A172 (cell line): Measurements from ENCODE around the gene APPL1. TPM values are rescaled to one million over a fixed set of nuclear protein-coding genes. Genes with fewer than 3 reads are reported as not detected.

Source experiments
- DNase-seq: peaks from one replicate; pipeline ENCODE4 v3.0.0-alpha.2; 2015; ENCODE audit warnings: low spot score
- total RNA-seq: library from RNA; depleted of rRNA; stranded (reverse); fragments of >200 nt; shearing (Covaris generic); gene quantifications from 2 replicates; pipeline ENCODE4 v1.2.3, GENCODE V29; 2014; rRNA removed

The APPL1 gene
- total RNA-seq, 1 experiment from 2014 or later: 32.0 TPM

- DNase-seq: no peak
Observed at GRCh38 chr3:57268416-57268815, 40.9 kb downstream of the APPL1 start.

GRCh38 chr3:57274845-57275244 is 47.3 kb downstream of the APPL1 start:
- DNase-seq: peak; percentile 6

DNA sequence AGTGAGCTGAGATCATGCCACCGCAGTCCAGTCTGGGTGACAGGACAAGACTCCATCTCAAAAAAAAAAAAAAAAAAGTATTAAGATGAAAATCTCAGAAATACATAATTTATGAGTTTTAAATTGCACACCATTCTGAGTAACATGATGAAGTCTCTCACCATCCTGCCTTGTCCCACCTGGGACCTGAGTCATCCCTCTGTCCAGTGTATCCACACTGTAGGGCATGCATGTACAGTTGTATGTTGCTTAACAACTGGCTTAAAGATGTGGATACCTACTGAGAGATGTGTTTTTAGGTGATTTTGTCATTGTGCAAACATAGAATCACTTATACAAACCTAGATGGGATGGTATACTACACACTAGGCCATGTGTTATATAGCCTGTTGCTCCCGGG is 47.9 kb downstream of the APPL1 start:
- DNase-seq: no peak

DNA sequence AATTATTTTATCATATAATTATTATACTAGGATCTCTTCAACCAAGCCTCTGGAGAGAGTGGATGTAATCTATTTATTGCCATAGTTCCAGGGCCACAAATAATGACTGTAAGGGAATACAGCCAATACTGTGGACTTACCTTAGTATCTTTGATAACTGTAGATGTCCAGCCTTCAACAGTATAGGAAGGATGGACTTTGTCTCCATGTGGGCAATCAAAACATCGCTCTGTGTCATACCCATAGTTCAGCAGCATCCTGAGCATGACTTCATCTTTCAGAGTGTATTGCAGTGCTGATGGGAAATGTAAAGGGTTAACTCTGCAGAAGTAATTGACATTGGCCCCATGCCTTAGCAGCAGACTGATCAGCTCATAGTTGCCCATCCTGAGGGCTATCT is 50.7 kb downstream of the APPL1 start:
- DNase-seq: no peak

GRCh38 chr3:57279685-57280084 is 52.2 kb downstream of the APPL1 start:
- no peak for DNase-seq

DNA sequence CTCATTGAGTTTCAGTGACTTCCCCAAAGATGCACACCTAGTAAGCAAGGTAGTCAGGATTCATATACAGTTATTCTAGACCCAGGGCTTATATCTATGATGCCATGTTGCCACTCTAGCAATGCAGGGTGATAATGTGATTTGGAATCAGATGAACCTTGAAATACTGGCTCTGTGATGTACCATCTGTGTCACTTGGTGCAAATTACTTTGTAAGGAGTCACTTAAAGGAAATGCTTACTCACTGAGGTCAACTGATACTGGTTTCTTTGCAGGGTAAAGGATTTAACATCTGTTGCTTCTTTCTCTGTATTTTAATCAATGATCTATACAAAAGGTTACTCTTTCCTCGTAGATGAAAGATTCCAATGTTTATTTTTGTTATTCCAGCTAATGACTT is 54.2 kb downstream of the APPL1 start:
- peak; percentile 43 for DNase-seq

DNA sequence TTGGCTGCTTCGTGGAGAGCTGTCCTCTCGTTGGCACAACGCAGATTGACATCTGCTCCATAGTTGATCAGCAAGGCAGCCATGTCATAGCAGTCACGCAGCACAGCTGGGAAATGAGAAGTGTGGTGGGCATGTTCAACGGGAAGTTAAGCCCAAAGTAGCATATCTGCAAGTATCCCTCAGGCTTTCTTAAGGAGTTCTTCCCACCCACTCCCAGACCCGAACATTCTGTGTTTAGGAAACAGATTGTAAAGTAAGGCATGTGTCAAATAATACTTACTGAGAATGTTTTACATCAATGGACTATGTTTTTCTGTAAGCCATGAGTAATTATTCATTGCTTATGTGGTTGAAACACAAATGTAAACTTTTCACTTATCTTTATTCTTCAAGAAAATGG is 55.8 kb downstream of the APPL1 start:
- no peak for DNase-seq

DNA sequence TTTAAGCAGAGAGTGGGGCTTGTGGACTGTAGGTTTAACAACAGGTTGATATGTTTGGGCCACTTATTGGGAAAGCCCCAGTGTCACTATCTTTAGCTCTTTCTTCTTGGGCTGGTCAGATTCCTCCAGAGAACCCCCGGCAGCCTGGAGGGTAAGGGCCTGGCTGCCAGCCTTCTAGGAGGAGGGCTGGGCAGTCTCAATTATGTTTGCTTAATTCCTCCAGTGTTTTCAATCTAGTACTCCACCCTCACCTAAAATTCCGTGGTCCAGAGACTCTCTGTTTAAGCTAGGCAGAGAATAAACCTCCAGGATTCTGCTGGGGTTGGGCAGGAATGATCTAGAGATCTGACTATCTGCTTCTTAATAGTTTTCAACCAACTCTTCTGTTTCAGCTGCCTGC is 59.7 kb downstream of the APPL1 start:
- no peak for DNase-seq

- DNase-seq: no peak
Observed at GRCh38 chr3:57288403-57288802, 60.9 kb downstream of the APPL1 start.

GRCh38 chr3:57292159-57292896 is 64.8 kb downstream of the APPL1 start, which contains the start of gene ASB14:
Gene ASB14 (minus strand): TSS chr3:57292685. CDS start chr3:57292033, 652 bp downstream.
- DNase-seq: no peak

GRCh38 chr3:57292897-57293526 is 65.5 kb downstream of the APPL1 start:
- no peak for DNase-seq

- DNase-seq: peak; percentile 70
Observed at GRCh38 chr3:57298041-57298440, 70.5 kb downstream of the APPL1 start.

DNA sequence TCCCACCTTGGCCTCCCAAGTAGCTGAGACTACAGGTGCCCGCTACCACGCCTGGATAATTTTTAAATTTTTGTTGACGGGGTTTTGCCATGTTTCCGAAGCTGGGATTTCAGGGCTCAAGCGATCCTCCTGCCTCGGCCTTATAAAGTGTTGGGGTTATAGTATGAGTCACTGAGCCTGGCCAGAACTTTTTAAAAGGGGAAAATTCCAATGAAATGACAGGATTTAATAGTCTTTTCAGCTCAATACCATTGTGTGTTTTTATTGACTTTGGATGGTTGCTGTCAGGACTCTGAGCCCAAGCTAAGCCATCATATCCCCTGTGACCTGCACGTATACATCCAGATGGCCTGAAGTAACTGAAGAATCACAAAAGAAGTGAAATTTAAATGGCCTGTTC is 76.0 kb downstream of the APPL1 start:
- DNase-seq: peak; percentile 51

DNA sequence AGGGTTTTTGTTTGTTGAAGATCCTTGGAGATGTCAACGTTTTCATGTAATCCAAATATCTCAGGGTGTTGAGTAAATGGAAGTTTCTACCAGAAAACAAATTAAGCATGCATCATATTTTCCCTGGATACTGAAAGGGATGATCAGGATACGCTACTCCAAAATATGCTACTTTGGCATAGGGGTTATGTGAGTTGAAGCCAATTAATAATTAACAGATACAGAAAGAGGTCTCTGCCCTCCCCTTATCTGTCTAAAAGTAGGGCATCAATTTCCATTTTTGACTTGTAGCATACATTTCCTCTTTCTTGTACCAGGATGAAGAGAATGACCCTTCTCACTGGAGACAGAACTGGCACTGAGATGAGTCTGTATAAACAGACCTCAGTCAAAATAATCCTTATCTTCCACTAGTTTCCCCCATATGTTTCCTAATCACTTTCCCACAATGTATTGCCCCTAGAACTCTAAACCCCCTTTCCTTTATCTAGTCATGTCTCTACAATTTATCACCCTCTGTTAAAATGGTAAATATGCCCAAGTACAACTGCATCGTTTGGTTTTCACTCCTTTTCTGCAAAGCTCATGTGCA is 82.3 kb downstream of the APPL1 start:
- no peak for DNase-seq

- DNase-seq: no peak
Observed at GRCh38 chr3:57314204-57314603, 86.7 kb downstream of the APPL1 start.

Other genes starting within 250 kb of the APPL1 start
- 0.47 and 1.9 TPM in 2 replicates for gene SPATA12, start 167.1 kb upstream of the APPL1 start, total RNA-seq
- gene IL17RD, start 62.4 kb upstream of the APPL1 start, total RNA-seq: 1.5 TPM in 2 replicates
- gene HESX1, start 27.8 kb upstream of the APPL1 start, total RNA-seq: 1.1 TPM in 1 of 2 replicates, not detected in the other
- gene ASB14, start 65.0 kb downstream of the APPL1 start, total RNA-seq: not detected in 2 replicates